ENCODE measurements around the gene SIL1.

The SIL1 gene

DNA sequence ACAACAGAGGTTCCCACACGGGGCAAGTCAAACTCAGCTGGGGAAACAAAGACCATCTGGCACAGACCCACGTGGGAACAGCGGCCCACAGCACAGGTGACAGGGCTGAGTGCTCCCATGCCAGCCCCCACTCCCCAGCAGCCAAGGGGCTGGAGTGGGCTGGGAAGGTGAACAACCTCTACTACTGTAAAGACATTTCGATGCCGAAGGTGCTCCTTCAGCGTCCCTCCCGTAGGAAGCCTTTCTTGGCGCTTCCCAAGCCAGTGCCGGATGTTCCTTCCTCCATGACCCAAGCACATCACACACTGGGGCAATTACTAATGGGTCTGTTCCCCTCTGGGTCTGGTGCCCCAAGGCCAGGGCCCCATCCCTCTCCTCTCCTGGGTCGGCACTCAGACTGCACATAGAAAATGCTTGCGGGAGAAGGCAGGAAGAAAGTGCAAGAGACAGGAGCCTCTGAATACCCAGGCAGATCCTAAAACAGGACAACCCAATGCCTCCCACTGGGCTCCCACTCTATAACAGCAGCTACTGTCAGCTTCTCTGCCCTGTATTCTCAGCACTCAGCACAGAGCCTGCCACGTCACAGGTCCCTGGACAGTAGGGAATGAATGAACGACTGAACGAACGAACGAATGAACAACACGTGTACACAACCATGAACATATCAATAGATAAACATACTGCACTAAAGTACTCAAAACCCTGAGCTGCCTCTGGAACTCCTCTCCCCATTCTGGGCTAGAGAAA lies 246.0 kb downstream of the SIL1 start:
- no peak for DNase-seq

GRCh38 chr5:138951091-138951985 lies 246.8 kb downstream of the SIL1 start:
- no peak for DNase-seq

- no peak for DNase-seq
Measured at GRCh38 chr5:138950421-138951031, 247.6 kb downstream of the SIL1 start.

- DNase-seq = no peak
Measured at GRCh38 chr5:138949988-138950387, 248.2 kb downstream of the SIL1 start.

DNA sequence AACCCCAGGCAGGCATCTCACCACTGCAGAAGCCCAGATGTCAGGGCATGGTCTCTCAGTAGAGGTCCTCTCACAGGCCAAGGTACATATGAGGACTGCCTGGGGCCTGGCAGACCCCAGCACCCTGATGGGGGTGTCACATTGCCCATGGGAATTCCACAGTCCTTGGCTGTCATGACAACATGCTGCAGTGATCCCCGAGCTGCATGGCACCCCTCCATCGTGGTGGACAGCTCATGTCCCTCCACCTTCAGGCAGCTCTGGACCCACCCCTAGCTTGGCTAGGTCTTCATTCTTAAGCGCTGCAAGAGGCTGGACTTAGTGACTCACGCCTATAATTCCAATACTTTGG lies 249.0 kb downstream of the SIL1 start:
- no peak for DNase-seq

DNA sequence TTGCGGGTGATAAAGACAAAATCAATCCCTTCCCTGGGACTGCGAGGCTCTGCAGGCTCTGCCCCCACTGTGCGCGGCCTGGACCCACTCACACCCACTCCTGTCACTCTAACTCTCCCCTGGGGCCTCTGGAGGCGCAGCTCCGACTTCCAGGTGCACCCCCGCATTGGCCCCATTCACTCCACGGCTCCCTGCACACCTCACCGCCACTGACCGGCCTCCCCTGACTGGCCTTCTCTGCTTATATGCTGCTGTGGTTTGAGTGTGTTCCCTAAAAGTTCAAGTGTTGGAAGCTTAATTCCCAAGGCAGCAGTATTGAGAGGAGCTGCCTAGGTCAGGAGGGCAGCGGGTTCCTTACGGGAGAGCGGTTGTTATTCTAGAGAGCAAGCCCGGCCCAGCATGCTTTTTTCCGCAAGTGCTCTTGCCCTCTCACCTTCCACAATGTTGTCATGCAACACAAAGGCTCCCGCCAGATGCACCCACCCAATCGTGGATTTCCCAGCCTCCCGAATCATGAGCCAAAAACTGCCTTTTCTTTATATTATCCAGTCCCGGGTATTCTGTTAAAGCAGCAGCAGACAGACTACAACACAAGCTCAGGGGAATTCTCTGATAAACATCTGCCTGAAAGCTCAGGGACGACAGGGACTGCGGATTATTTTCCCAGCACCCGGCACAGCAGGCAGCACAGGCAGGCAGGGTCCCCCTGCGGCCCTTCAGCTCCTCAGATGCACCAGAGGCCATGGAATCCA lies 249.5 kb downstream of the SIL1 start:
- no peak for DNase-seq

DNA sequence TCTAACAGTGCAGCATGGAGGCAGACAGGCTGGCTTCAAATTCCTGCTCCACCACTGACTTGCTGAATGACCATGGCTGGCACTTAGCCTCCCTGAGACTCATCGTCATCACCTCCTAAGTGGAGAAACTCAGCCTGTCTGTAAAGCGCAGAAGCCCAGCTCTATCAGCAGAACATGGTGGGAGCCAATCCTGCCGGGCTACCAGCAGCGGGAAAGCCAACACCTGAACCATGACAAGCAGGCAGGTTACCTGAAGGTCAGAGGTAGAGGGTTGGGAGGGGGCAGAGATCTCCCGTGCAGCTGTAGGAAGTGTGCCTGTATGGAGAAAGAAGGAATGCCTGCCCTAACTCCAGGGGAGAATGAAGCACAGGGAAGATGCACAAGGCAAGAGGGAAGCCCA lies 250.4 kb downstream of the SIL1 start:
- DNase-seq = no peak

DNA sequence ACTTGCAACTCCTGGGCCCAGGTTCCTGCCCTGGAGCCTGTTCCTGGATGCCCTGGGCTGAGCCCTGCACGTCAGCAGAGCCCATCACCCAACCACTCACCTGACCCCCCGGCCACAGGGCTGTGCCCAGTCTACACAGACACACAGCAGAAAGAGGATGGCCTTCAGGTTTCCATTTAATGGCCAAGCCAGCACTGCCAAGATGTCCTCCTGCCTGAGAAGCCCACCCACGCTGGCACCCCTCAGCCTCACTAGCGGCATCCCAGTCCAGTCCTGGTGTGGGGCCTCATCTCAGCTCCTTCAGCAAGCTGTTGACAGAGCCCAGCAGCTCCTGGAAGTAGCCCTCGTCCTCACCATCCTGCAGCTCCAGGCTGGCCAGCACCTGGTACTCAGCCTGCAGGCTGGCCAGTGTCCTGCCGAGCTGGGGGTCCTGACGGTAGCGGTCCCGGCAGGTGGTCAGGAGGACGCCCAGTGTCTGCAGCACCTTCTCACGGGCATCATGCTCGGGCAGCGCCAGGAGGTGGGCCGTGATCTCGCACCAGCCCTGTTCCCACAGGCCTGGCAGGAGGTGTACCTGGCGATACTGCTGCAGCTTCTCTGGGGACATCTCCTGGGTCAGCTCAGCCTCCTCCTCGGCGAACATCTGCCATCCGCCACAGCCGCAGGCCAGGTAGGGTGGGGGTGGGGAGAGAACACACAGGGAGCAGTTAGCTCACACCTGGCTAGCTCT lies 251.2 kb downstream of the SIL1 start:
- no peak for DNase-seq

DNA sequence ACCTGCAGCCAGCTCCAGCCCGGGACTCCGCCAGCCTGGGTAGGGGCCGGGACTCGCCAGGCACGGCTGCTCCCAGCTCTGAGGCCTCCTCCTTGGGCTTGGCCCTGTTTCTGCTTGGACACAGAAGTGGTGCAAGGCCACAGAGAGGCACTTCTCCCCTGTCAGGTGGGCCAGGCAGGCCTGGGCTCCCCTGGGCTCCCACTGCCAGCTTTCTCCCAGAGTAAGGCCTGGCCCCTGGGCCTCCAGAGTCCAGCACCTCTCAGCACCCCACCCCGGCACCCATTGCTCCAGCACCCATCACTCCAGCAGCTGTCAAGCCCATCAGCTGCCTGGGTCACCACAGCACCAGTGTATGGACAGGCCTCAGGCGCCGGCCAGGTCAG lies 251.9 kb downstream of the SIL1 start:
- no peak for DNase-seq

- DNase-seq = no peak
Measured at GRCh38 chr5:138945421-138946240, 252.5 kb downstream of the SIL1 start.

DNA sequence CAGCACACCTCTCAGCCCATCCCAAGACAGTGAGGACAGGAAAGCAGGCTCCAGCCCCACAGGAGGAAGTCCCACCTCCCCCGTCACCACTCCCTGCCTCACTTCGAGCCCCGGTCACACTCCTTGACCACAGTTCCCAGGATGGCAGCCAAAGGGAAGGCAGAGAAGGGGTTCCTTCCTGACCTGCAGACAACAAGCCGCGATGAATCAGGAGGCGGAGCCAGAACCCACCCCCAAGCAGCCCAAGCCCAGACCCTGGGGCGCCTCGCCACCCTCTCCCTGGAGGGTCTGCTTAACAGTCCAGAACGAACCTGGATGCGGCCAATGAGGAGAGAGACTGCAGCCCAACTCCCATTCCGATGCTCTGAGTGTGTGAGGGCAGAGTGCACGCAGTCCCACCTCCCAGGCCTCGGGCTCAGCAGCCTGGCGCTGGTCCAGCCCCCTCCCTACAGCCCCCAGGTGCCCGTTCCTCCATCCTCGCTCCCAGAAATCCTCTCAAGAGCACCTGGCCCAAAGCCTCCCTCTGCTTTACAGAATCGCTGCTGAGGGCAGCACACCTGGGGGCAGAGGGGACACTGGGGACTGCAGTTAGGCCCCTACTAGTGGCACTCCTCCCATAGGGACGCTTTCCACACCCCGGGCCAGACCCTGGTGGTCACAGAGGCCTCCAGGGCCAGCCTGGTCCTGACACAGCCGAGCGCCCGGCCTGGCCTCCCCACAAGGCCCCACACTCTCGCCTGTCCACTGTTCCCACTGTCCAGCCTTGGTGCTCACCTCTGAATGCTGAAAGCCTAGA lies 253.4 kb downstream of the SIL1 start:
- DNase-seq = no peak

GRCh38 chr5:138943599-138944173 lies 254.5 kb downstream of the SIL1 start:
- no peak for DNase-seq

- DNase-seq = no peak
Measured at GRCh38 chr5:138942861-138943260, 255.3 kb downstream of the SIL1 start.

DNA sequence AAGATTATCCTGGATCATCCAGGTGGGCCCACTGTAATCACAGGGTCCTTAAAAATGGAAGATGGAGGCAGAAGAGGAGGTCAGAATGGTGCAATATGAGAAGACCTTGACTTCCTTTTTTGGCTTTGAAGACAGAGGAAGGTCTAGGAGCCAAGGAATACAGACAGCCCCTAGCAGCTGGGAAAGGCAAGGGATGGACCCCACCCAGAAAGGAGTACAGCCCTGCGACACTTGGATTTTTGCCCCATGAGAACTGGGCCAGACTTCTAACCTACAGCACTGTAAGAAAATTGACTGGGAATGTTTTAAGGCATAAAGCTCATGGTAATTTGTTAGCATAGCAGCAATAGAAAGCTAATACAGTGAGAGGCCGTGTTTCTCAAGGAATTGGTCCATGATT lies 256.1 kb downstream of the SIL1 start:
- DNase-seq = no peak

DNA sequence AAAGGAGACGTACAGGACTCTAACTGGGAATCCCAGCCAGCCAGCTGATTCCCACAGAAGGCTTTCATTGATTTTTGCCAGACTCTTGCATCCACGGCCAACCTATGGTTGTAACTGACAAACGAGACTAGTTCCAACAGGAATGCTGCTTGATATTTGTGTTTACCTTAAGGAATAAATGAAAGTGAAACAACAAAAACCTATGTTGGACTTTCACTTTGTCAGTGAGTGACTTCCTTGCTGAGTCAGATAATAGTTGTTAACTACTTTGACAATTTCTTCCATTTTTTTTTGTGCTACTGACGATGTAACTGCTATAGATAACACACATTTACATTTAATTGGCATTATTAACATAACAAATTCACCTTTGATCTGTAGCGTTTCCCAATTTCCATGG lies 259.6 kb downstream of the SIL1 start:
- no peak for DNase-seq

DNA sequence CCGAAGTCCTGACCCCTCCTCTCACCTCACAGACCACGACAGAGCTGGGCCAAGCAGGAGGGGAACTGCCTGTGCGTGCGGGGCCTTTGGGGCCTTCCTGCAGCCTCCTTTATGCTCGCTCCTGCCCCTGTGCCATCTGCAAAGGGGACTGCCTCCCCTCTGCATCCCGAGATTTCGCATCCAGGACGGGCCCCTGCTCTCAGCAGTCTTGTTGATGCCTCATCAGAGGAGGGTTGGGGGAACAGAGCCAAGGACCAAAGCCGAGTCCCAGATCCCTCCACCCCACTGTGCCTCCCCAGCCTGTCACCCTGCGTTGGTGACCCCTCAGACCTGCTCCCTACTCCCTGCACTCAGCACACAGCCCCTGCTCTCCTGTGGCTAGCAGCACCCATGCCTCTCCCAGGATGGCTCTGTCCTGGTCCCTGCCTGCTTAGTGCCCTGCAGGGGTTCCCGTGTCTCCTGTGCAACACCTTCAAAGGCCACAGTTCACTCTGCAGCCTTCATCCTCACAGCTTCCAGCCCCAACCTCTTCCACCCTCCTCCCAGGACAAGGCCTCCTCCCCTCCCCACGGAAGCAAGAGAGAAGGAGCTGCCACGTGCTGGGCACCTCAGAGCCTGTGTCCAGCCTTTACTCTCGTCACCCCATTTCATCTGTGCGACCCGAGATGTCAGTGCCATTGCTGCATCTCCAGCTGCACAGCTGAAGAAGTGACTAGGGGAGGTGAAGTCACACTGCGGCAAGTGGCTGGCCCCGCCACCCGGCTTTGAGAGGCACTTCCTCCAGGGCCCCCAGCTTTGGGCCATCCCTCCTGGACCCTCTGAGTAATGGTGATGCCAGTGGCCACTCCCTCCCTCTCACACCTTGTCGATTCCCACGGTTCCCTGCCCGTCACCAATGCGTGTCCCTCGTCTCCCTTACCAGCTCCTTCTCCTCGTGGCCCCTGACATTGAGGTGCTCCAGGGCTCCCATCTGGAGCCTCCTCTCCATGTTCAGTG lies 260.5 kb downstream of the SIL1 start:
- no peak for DNase-seq

DNA sequence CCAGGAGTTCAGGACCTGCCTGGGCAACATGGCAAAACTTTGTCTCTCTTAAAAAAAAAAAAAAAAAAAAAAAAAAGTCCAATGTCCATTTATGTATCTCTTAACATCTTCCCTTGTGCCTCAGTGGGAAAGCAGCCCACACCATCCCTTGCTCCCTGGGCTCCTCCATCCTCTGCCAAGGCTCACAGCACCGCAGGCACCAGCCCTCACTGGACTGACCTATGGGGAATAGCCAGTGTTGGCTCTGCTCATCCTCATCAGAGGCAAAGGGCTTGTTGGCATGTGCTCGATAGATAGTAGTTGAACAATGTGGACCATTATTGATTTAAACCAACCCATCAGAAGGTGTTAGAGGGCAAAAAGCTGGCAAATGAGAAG lies 261.2 kb downstream of the SIL1 start:
- no peak for DNase-seq

DNA sequence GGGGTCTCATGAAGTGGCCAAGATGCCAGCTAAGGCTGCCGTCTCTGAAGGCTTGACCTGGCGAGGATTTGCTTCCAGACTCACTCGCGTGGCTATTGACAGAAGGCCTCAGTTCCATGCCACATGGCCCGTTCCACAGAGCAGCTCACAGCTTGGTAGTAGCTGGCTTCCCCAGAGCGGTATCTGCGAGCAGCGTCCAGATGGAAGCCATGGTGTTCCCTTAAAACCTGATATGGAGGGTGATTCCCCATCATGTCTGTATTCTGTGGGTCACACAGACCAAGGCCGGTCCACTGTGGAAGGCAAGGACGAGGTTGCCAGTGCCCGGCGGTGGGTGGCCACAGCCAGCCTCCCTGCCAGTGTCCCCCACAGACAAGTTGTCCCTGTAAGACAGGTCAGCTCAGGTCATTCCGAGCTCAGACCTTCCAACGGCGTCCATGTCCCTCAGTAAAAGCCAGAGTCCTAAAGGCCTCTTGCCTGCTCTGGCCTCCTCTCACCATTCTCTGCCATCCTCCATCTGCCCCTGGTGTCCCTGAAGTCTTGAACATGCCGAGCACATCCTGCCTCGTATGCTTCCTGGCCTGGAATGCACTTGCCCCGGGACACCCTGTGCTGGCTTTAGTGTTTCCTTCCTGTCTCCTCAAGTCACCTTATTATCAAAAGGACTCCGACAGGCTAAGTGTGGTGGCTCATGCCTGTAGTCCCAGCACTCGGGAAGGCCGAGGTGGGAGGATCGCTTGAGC lies 261.8 kb downstream of the SIL1 start:
- DNase-seq = no peak

All from CD4-positive, alpha-beta T cell treated with Interleukin-1 beta for 1 hour (primary cell).